HepG2 (cell line): ENCODE data around the gene ROM1. TPM values are rescaled to one million over a fixed set of nuclear protein-coding genes. Genes with fewer than 3 reads are reported as not detected.

Experiments
- ATF4 ChIP-seq, 2 experiments: fragments of 450-650 bp in 1 of 2; sonication (generic) in 1 of 2; formaldehyde crosslinking; IDR thresholded peaks; 2 replicates each; pipeline versions ENCODE4 v1.5.0 to v1.8.0; 2020 to 2022; ENCODE audit warnings: mild to moderate bottlenecking in 1 of 2, missing genetic modification reagents in 1 of 2
- BCL6 ChIP-seq: IDR thresholded peaks from 2 replicates; pipeline ENCODE4 v1.6.1; 2016; ENCODE audit warnings: missing genetic modification reagents, missing compliant biosample characterization
- ETV6 ChIP-seq: sonication (generic); formaldehyde crosslinking; conservative IDR thresholded peaks from 2 replicates; pipeline ENCODE4 v1.4.0; 2020; ENCODE audit warnings: missing genetic modification reagents
- HINFP ChIP-seq: sonication (generic); formaldehyde crosslinking; IDR thresholded peaks from 2 replicates; pipeline ENCODE4 v1.4.0; 2020; ENCODE audit warnings: low read depth, mild to moderate bottlenecking, missing genetic modification reagents
- KAT2B ChIP-seq: fragments of 150-350 bp; IDR thresholded peaks from 2 replicates; pipeline ENCODE4 v1.6.1; 2014; ENCODE audit warnings: low read depth, low read length, borderline replicate concordance
- RXRB ChIP-seq: IDR thresholded peaks from 2 replicates; pipeline ENCODE4 v1.6.1; 2016; ENCODE audit warnings: borderline replicate concordance, missing genetic modification reagents, missing compliant biosample characterization
- SIX1 ChIP-seq: sonication (generic); formaldehyde crosslinking; IDR thresholded peaks from 2 replicates; pipeline ENCODE4 v1.4.0; 2020; ENCODE audit warnings: missing genetic modification reagents, borderline replicate concordance
- SMAD9 ChIP-seq: sonication (generic); formaldehyde crosslinking; IDR thresholded peaks from 2 replicates; pipeline ENCODE4 v1.5.1; 2020; ENCODE audit warnings: mild to moderate bottlenecking, missing genetic modification reagents
- SMARCC2 ChIP-seq: fragments of 450-650 bp; IDR thresholded peaks from 2 replicates; pipeline ENCODE4 v1.6.1; 2017; ENCODE audit warnings: antibody characterized with exemption, mild to moderate bottlenecking
- TAF1 ChIP-seq: sonication (generic); formaldehyde crosslinking; IDR thresholded peaks from 2 replicates; pipeline ENCODE4 v1.4.0; 2020; ENCODE audit warnings: missing genetic modification reagents
- ZNF10 ChIP-seq: sonication (generic); formaldehyde crosslinking; IDR thresholded peaks from 2 replicates; pipeline ENCODE4 v1.4.0; 2020; ENCODE audit warnings: mild to moderate bottlenecking, low read depth, missing genetic modification reagents, borderline replicate concordance
- ZNF3 ChIP-seq: IDR thresholded peaks from 2 replicates; pipeline ENCODE4 v1.7.0; 2017; ENCODE audit warnings: inconsistent platforms
- ZNF329 ChIP-seq: sonication (generic); formaldehyde crosslinking; IDR thresholded peaks from 2 replicates; pipeline ENCODE4 v1.9.0; 2021; ENCODE audit warnings: low read depth, mild to moderate bottlenecking, missing genetic modification reagents
- ZNF350 ChIP-seq: sonication (generic); formaldehyde crosslinking; IDR thresholded peaks from 2 replicates; pipeline ENCODE4 v1.4.0; 2020; ENCODE audit warnings: mild to moderate bottlenecking, low read depth, missing genetic modification reagents, borderline replicate concordance
- ZNF564 ChIP-seq: sonication (generic); formaldehyde crosslinking; IDR thresholded peaks from 2 replicates; pipeline ENCODE4 v1.8.1; 2023; ENCODE audit warnings: mild to moderate bottlenecking, missing genetic modification reagents
- ZNF609 ChIP-seq: sonication (generic); formaldehyde crosslinking; IDR thresholded peaks from 2 replicates; pipeline ENCODE4 v1.4.0; 2020; ENCODE audit warnings: mild to moderate bottlenecking, missing genetic modification reagents, borderline replicate concordance
- ZNF850 ChIP-seq: sonication (generic); formaldehyde crosslinking; conservative IDR thresholded peaks from 2 replicates; pipeline ENCODE4 v1.9.0; 2021; ENCODE audit warnings: mild to moderate bottlenecking, missing genetic modification reagents
- polyA plus RNA-seq, 8 experiments: library from polyadenylated mRNA; depleted of rRNA in 3 of 8; stranded (reverse) in 7 of 8; unstranded in 1 of 8; fragments of >200 nt; fragmentation: Illumina TruSeq in 4 of 8; extraction: Trizol in 4 of 8; gene quantifications; 2 replicates each; pipeline versions ENCODE4 v1.2.1 to v1.2.3, GENCODE V29; 2011 to 2016; ENCODE audit warnings: low read depth in 4 of 8, missing spikeins in 1 of 8, mixed read lengths in 1 of 8; ENCODE audit not compliant: insufficient read depth in 1 of 8
- total RNA-seq, 5 experiments: library from RNA; depleted of rRNA; stranded (reverse); fragments of >200 nt; fragmentation: Illumina TruSeq; extraction: Trizol; gene quantifications; 2 replicates each; pipeline ENCODE4 v1.2.3, GENCODE V29; 2016; ENCODE audit warnings: low read depth in 1 of 5
- TF ChIP-seq, protein P1 (sequence below): sonication (generic); formaldehyde crosslinking; IDR thresholded peaks from 2 replicates; pipeline ENCODE4 v1.5.0; 2020; ENCODE audit warnings: missing genetic modification reagents

Gene ROM1
- total and polyA plus RNA-seq, 2 of the 13 experiments (the other 11 are each of a cell fraction or from before 2014, with no cell fraction given) = 1.2 to 2.4 TPM

DNA sequence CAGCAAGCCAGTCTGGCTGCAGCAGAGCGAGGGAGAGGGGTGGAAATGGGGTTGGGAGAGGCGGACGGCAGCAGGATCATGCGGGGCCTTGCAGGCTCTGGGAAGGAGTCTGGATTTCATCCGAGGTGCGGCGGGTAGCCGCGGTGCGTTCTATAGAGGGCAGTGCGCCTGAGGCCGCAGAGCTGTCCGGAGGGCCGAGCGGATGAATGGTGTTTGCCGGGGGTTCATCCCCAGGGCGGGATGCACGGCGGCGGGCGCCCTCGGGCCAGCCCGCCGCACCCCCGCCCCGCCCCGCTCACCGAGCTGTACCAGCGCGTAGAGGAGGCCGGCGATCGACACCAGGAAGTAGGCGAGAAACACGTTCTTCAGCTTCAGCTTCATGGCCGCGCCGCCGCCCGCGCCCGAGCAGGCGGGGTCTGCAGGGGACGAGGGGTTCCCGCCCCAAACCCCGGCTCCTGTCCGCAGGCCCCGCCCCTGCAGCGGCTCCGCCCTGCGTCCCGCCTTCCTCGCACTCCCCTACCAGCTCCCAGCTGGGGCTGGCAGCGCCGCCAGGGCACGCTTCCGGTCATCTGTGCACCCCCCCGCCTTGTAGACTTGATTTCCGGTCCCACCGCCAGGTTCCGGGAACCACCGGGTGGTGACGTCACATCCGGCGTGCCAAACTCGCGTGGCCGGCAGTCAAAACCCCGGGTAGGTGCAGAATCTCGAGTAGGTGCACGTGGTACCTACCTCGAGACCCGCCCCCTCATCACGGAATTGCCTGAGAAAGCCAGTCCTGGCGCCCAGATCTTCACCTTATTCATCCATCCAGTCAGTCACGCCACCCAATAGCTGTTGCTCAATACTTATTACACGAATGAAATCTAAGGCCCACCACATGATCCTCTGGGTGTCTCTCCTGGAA, 8.8 kb downstream of the ROM1 start, which contains the start of gene B3GAT3 (continued):
- TF ChIP-seq ZNF609 (peak; percentile 27; the same call in 1 of the 2 replicates), ZNF3 (CRISPR knock-in tag) (no peak), SMAD9 (CRISPR knock-in tag) (peak; percentile 92; the same call in 1 of the 2 replicates), ETV6 (CRISPR knock-in tag) (peak; percentile 60; the same call in 1 of the 2 replicates), ZNF850 (CRISPR knock-in tag) (0 out of 2 replicates have a peak, but pooled peaks have one; percentile 18), ZNF10 (no peak), ZNF350 (peak; percentile 82; the same call in 1 of the 2 replicates), TAF1 (CRISPR knock-in tag) (peak; percentile 62), SMARCC2 (no peak), ATF4 (CRISPR knock-in tag; IDR thresholded peaks at IDR 0.05) (peak in 1 of 2 experiments; percentile 75; a peak in 2 of 4 replicates), HINFP (no peak), RXRB (CRISPR knock-in tag) (peak; percentile 57; the same call in 1 of the 2 replicates), BCL6 (peak; percentile 36; the same call in 1 of the 2 replicates), SIX1 (no peak), ZNF564 (no peak; the same call in 1 of the 2 replicates), KAT2B (no peak), ZNF329 (0 out of 2 replicates have a peak, but pooled peaks have one; percentile 50)
- TF ChIP-seq, protein P1, sequence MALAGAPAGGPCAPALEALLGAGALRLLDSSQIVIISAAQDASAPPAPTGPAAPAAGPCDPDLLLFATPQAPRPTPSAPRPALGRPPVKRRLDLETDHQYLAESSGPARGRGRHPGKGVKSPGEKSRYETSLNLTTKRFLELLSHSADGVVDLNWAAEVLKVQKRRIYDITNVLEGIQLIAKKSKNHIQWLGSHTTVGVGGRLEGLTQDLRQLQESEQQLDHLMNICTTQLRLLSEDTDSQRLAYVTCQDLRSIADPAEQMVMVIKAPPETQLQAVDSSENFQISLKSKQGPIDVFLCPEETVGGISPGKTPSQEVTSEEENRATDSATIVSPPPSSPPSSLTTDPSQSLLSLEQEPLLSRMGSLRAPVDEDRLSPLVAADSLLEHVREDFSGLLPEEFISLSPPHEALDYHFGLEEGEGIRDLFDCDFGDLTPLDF (CRISPR knock-in tag) = peak; percentile 95
